H9 (cell line): ENCODE results near the gene MYOZ2. TPM values are rescaled to one million over a fixed set of nuclear protein-coding genes. Genes with fewer than 3 reads are reported as not detected.

Experiments used
- DNase-seq: peaks from one replicate; pipeline ENCODE4 v3.0.0-alpha.2; 2017
- H2AFZ ChIP-seq: one replicate; pipeline ENCODE4 v1.6.1; 2013; ENCODE audit warnings: mild to moderate bottlenecking, low read length, control low read depth, moderate library complexity
- H2AK5ac ChIP-seq: 2 replicates; pipeline ENCODE4 v1.6.1; 2013; ENCODE audit warnings: low read length, control low read depth, mixed read lengths; ENCODE audit not compliant: insufficient read length
- H2BK120ac ChIP-seq: one replicate; pipeline ENCODE4 v1.6.1; 2013; ENCODE audit warnings: low read depth, mild to moderate bottlenecking, low read length, control low read depth, inconsistent platforms; ENCODE audit not compliant: poor library complexity, severe bottlenecking
- H2BK12ac ChIP-seq: 2 replicates; pipeline ENCODE4 v1.6.1; 2013; ENCODE audit warnings: low read length, control low read depth, mixed read lengths, low read depth; ENCODE audit not compliant: insufficient read length
- H2BK15ac ChIP-seq: 2 replicates; pipeline ENCODE4 v1.6.1; 2013; ENCODE audit warnings: low read depth, low read length, control low read depth
- H2BK20ac ChIP-seq: one replicate; pipeline ENCODE4 v1.6.1; 2013; ENCODE audit warnings: low read depth, mild to moderate bottlenecking, low read length, control low read depth, inconsistent platforms; ENCODE audit not compliant: poor library complexity, severe bottlenecking
- H2BK5ac ChIP-seq: 2 replicates; pipeline ENCODE4 v1.6.1; 2013; ENCODE audit warnings: low read length, control low read depth, mixed read lengths; ENCODE audit not compliant: insufficient read length
- H3K14ac ChIP-seq: 2 replicates; pipeline ENCODE4 v1.6.1; 2013; ENCODE audit warnings: low read length, control low read depth; ENCODE audit not compliant: insufficient read depth
- H3K18ac ChIP-seq: 2 replicates; pipeline ENCODE4 v1.6.1; 2013; ENCODE audit warnings: low read depth, mild to moderate bottlenecking, mixed read lengths, low read length, control low read depth; ENCODE audit not compliant: insufficient read length
- H3K23ac ChIP-seq: 2 replicates; pipeline ENCODE4 v1.6.1; 2013; ENCODE audit warnings: low read length, control low read depth, mixed read lengths, low read depth; ENCODE audit not compliant: insufficient read length
- H3K23me2 ChIP-seq: 2 replicates; pipeline ENCODE4 v1.6.1; 2013; ENCODE audit warnings: low read depth, mild to moderate bottlenecking, mixed read lengths, low read length, control low read depth; ENCODE audit not compliant: insufficient read length, poor library complexity, severe bottlenecking
- H3K27ac ChIP-seq: 2 replicates; pipeline ENCODE4 v1.5.1; 2013; ENCODE audit warnings: low read length, control low read depth, mixed read lengths, low read depth; ENCODE audit not compliant: insufficient read length
- H3K27me3 ChIP-seq: 2 replicates; pipeline ENCODE4 v1.6.1; 2013; ENCODE audit warnings: low read length, control low read depth, inconsistent platforms; ENCODE audit not compliant: insufficient read depth
- H3K4ac ChIP-seq: 2 replicates; pipeline ENCODE4 v1.6.1; 2013; ENCODE audit warnings: low read depth, mild to moderate bottlenecking, control low read depth, inconsistent platforms, low read length, moderate library complexity
- H3K4me1 ChIP-seq: 2 replicates; pipeline ENCODE4 v1.6.1; 2013; ENCODE audit warnings: low read length, control low read depth, inconsistent platforms; ENCODE audit not compliant: insufficient read depth
- H3K4me2 ChIP-seq: 2 replicates; pipeline ENCODE4 v1.6.1; 2013; ENCODE audit warnings: low read length, control low read depth, mixed read lengths; ENCODE audit not compliant: insufficient read length, insufficient read depth
- H3K56ac ChIP-seq: 2 replicates; pipeline ENCODE4 v1.6.1; 2013; ENCODE audit warnings: low read depth, mild to moderate bottlenecking, mixed read lengths, low read length, control low read depth; ENCODE audit not compliant: insufficient read length
- H3K79me1 ChIP-seq: 2 replicates; pipeline ENCODE4 v1.6.1; 2013; ENCODE audit warnings: low read depth, mild to moderate bottlenecking, moderate library complexity, low read length, control low read depth, inconsistent platforms; ENCODE audit not compliant: insufficient read depth, poor library complexity, severe bottlenecking
- H3K79me2 ChIP-seq: 2 replicates; pipeline ENCODE4 v1.6.1; 2013; ENCODE audit warnings: low read length, control low read depth, inconsistent platforms; ENCODE audit not compliant: insufficient read depth
- H3K9ac ChIP-seq: 2 replicates; pipeline ENCODE4 v1.6.1; 2013; ENCODE audit warnings: low read length, control low read depth, mixed read lengths; ENCODE audit not compliant: insufficient read length; ENCODE audit errors: extremely low read depth
- H3K9me3 ChIP-seq: one replicate; pipeline ENCODE4 v1.6.1; 2013; ENCODE audit warnings: low read depth, low read length, inconsistent platforms; ENCODE audit not compliant: control insufficient read depth
- H3T11ph ChIP-seq: one replicate; pipeline ENCODE4 v1.6.1; 2013; ENCODE audit warnings: mild to moderate bottlenecking, low read length, control low read depth, inconsistent platforms
- H4K20me1 ChIP-seq: one replicate; pipeline ENCODE4 v1.6.1; 2013; ENCODE audit not compliant: control insufficient read depth, insufficient read length, insufficient read depth
- H4K5ac ChIP-seq: 2 replicates; pipeline ENCODE4 v1.6.1; 2013; ENCODE audit warnings: low read depth, mild to moderate bottlenecking, mixed read lengths, low read length, control low read depth; ENCODE audit not compliant: insufficient read length
- H4K8ac ChIP-seq: replicated peaks from 2 replicates; pipeline ENCODE4 v1.6.1; 2013; ENCODE audit warnings: low read length, control low read depth, mixed read lengths, low read depth; ENCODE audit not compliant: insufficient read length
- H4K91ac ChIP-seq: 2 replicates; pipeline ENCODE4 v1.6.1; 2013; ENCODE audit warnings: low read depth, mild to moderate bottlenecking, moderate library complexity, mixed read lengths, low read length, control low read depth; ENCODE audit not compliant: insufficient read length
- H3K27ac Mint-ChIP-seq, 3 experiments: 2 replicates in 2 of 3; 3 replicates in 1 of 3; pipeline ENCODE4 v1.8.0; 2020 to 2021; ENCODE audit warnings: mixed read lengths in 3 of 3, mild to moderate bottlenecking in 1 of 3, moderate library complexity in 1 of 3
- H3K27me3 Mint-ChIP-seq: 2 replicates; pipeline ENCODE4 v1.8.0; 2021; ENCODE audit warnings: low read depth, mild to moderate bottlenecking, moderate library complexity, mixed read lengths
- H3K36me3 Mint-ChIP-seq, 3 experiments: 2 replicates in 2 of 3; 3 replicates in 1 of 3; pipeline ENCODE4 v1.8.0; 2020 to 2021; ENCODE audit warnings: low read depth in 3 of 3, mixed read lengths in 3 of 3; ENCODE audit not compliant: insufficient read depth in 1 of 3
- H3K4me1 Mint-ChIP-seq, 2 experiments: 2 replicates each; pipeline ENCODE4 v1.8.0; 2020; ENCODE audit warnings: mixed read lengths in 2 of 2
- H3K4me3 Mint-ChIP-seq, 2 experiments: 2 replicates in 1 of 2; 3 replicates in 1 of 2; pipeline ENCODE4 v1.8.0; 2020 to 2021; ENCODE audit warnings: mild to moderate bottlenecking in 2 of 2, mixed read lengths in 2 of 2, moderate library complexity in 1 of 2
- H3K9me3 Mint-ChIP-seq, 2 experiments: 2 replicates in 1 of 2; 3 replicates in 1 of 2; pipeline ENCODE4 v1.8.0; 2020; ENCODE audit warnings: mild to moderate bottlenecking in 2 of 2, mixed read lengths in 2 of 2, moderate library complexity in 1 of 2
- WGBS: extraction: QIAGEN DNeasy Blood & Tissue Kit; methylation state at CpG from one replicate; pipeline ENCODE4 v1.1.7; 2013; ENCODE audit warnings: missing lambda C conversion rate, low lambda C conversion rate, mixed read lengths; ENCODE audit not compliant: insufficient read length; ENCODE audit errors: extremely low coverage; 5-methylcytosine and 5-hydroxymethylcytosine counted together
- total RNA-seq: library from RNA; stranded (reverse); gene quantifications from 2 replicates; pipeline ENCODE4 v1.2.1, GENCODE V29; 2021
- TF ChIP-seq, protein P1 (sequence below): fragments of 200-600 bp; sonication (generic); conservative IDR thresholded peaks from 3 replicates; pipeline ENCODE4 v1.8.0; 2021; ENCODE audit warnings: antibody characterized with exemption, mild to moderate bottlenecking

Gene MYOZ2
- total RNA-seq, 1 experiment from 2014 or later: not detected

DNA sequence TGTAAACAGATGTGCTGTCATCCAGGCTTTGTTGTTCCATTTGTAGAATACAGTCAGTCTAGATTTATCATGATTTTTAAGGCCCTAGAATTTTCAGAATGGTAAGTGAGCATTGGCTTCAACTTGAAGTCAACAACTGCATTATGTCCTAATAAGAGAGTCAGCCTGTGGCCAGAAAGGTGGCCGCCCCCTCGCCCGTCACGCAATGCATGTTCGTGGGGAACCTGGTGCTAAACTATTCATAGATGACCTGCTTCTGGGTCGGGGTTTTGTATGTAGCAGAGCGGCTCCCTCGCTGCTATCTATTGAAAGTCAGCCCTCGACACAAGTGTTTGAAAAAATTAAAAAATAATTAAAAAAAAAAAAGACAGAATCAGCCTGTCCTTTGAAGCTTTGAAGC lies 101.6 kb downstream of the MYOZ2 start:
- H2BK15ac ChIP-seq: no peak overlapping the region
- TF ChIP-seq, protein P1, sequence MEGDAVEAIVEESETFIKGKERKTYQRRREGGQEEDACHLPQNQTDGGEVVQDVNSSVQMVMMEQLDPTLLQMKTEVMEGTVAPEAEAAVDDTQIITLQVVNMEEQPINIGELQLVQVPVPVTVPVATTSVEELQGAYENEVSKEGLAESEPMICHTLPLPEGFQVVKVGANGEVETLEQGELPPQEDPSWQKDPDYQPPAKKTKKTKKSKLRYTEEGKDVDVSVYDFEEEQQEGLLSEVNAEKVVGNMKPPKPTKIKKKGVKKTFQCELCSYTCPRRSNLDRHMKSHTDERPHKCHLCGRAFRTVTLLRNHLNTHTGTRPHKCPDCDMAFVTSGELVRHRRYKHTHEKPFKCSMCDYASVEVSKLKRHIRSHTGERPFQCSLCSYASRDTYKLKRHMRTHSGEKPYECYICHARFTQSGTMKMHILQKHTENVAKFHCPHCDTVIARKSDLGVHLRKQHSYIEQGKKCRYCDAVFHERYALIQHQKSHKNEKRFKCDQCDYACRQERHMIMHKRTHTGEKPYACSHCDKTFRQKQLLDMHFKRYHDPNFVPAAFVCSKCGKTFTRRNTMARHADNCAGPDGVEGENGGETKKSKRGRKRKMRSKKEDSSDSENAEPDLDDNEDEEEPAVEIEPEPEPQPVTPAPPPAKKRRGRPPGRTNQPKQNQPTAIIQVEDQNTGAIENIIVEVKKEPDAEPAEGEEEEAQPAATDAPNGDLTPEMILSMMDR: no peak
- no peaks in the 10 kb centered on the region for H3K79me1 ChIP-seq
- WGBS: no CpG with 5 or more reads among the region's 9 CpGs
- no peaks in the 10 kb centered on the region for H4K20me1 ChIP-seq
- no peak overlapping the region for H3K14ac ChIP-seq
- no peak overlapping the region for H4K5ac ChIP-seq
- Mint-ChIP-seq H3K27me3 (no peaks in the 10 kb centered on the region), H3K9me3 (no peaks in the 10 kb centered on the region), H3K4me1 (peaks cover 20 to 33% of the 10 kb centered on the region in 2 experiments), H3K27ac (no peak overlapping the region), H3K4me3 (no peak overlapping the region), H3K36me3 (peaks cover 3 to 12% (median 7%) of the 10 kb centered on the region in 3 experiments; a peak in 4 of 7 replicates)
- H2AFZ ChIP-seq: no peak overlapping the region
- no peak overlapping the region for H4K91ac ChIP-seq
- H4K8ac ChIP-seq: no peak overlapping the region
- no peaks in the 10 kb centered on the region for H3K27me3 ChIP-seq
- no peak overlapping the region for H3K4me2 ChIP-seq
- no peak overlapping the region for H3T11ph ChIP-seq
- no peaks in the 10 kb centered on the region for H3K79me2 ChIP-seq
- H2AK5ac ChIP-seq: no peak overlapping the region
- no peak overlapping the region for H3K23ac ChIP-seq
- no peaks in the 10 kb centered on the region for H3K9me3 ChIP-seq
- no peaks in the 10 kb centered on the region for H3K23me2 ChIP-seq
- H3K18ac ChIP-seq: no peak overlapping the region
- DNase-seq: no peak
- no peak overlapping the region for H2BK5ac ChIP-seq
- H2BK120ac ChIP-seq: no peak overlapping the region
- H3K4ac ChIP-seq: no peak overlapping the region
- no peak overlapping the region for H3K56ac ChIP-seq
- 0 out of 2 replicates have a peak, but pooled peaks cover 1% of the 10 kb centered on the region for H3K4me1 ChIP-seq
- no peak overlapping the region for H2BK20ac ChIP-seq
- no peak overlapping the region for H2BK12ac ChIP-seq
- no peak overlapping the region for H3K9ac ChIP-seq
- no peak overlapping the region for H3K27ac ChIP-seq

Other genes with a start within 250 kb of the MYOZ2 start
- gene SYNPO2, start 247.0 kb upstream of the MYOZ2 start, total RNA-seq: 1.1 and 1.2 TPM in 2 replicates
- 18.4 and 21.9 TPM in 2 replicates for gene USP53, start 76.9 kb downstream of the MYOZ2 start, total RNA-seq
- not detected in 2 replicates for gene FABP2, start 186.3 kb downstream of the MYOZ2 start, total RNA-seq